HCT116 (cell line): Measurements from ENCODE around the gene SAMD4A. TPM values are rescaled to one million over a fixed set of nuclear protein-coding genes. Genes with fewer than 3 reads are reported as not detected.

Source experiments
- ATAC-seq: fragments of 200-7000 bp; cut with Tn5 transposase; 2 replicates; pipeline ENCODE4 v1.9.1; 2020; ENCODE audit warnings: mild to moderate bottlenecking, moderate library complexity
- BruUV-seq: library from RNA; stranded (reverse); fragments of 400-500 nt; replicated peaks from 2 replicates; lab custom pipeline; 2021; lab: Mats Ljungman, UMichigan
- CTCF ChIA-PET: fragments of 300-600 bp; sonication (Branson Sonifier 250); formaldehyde crosslinking; loops from one replicate; lab custom pipeline; 2021; ENCODE audit warnings: antibody characterized with exemption; lab: Charles Lee
- POLR2A ChIA-PET: fragments of 300-600, 350-600 bp; sonication (Branson Sonifier 250); formaldehyde crosslinking; loops from one replicate; lab custom pipeline; 2021; ENCODE audit warnings: antibody characterized with exemption; lab: Charles Lee
- RAD21 ChIA-PET, 2 experiments: fragments of 300-600 bp; sonication (Branson Sonifier 250); formaldehyde crosslinking; loops; one replicate each; lab custom pipeline; 2023; ENCODE audit warnings: low total read pairs in 2 of 2; ENCODE audit not compliant: uncharacterized antibody in 2 of 2, unreplicated experiment in 2 of 2, low non-redundant PET in 1 of 2; lab: Charles Lee
- DNase-seq: peaks from one replicate; pipeline ENCODE4 v3.0.0-alpha.2; 2010; ENCODE audit warnings: low read depth, low spot score
- H2AFZ ChIP-seq: fragments of 200-600 bp; shearing (Covaris generic), sonication (generic); 2 replicates; pipeline ENCODE4 v1.6.1; 2017; ENCODE audit warnings: low read depth, mixed run types, mixed read lengths, antibody characterized with exemption, low read length; ENCODE audit not compliant: poor library complexity, severe bottlenecking
- H3K27ac ChIP-seq: 2 replicates; pipeline ENCODE4 v1.5.1; 2012; ENCODE audit warnings: low read depth, low read length
- H3K27me3 ChIP-seq: fragments of 200-600 bp; sonication (generic); 2 replicates; pipeline ENCODE4 v1.6.1; 2016; ENCODE audit warnings: mixed run types, low read length, mixed read lengths; ENCODE audit not compliant: insufficient read depth
- H3K36me3 ChIP-seq, 2 experiments: fragments of 200-500 bp in 1 of 2; fragments of 200-600 bp in 1 of 2; sonication (Bioruptor generic) in 1 of 2; sonication (generic) in 1 of 2; 2 replicates each; pipeline versions ENCODE4 v1.5.1 to v1.6.1; 2014 to 2016; ENCODE audit warnings: low read length in 2 of 2, inconsistent platforms in 1 of 2, mixed read lengths in 1 of 2, mixed run types in 1 of 2; ENCODE audit not compliant: insufficient read depth in 2 of 2, control insufficient read depth in 1 of 2
- H3K4me1 ChIP-seq, 2 experiments: fragments of 200-600 bp in 1 of 2; sonication (generic) in 1 of 2; 2 replicates each; pipeline versions ENCODE4 v1.5.1 to v1.6.1; 2012 to 2017; ENCODE audit warnings: low read length in 2 of 2, inconsistent platforms in 1 of 2, mild to moderate bottlenecking in 1 of 2, mixed read lengths in 1 of 2, mixed run types in 1 of 2, moderate library complexity in 1 of 2; ENCODE audit not compliant: insufficient read depth in 2 of 2, control insufficient read depth in 1 of 2
- H3K4me2 ChIP-seq: fragments of 200-600 bp; sonication (generic); 2 replicates; pipeline ENCODE4 v1.6.1; 2017; ENCODE audit warnings: mixed run types, low read length, mixed read lengths
- H3K4me3 ChIP-seq, 2 experiments: fragments of 200-600 bp in 1 of 2; sonication (generic) in 1 of 2; replicated peaks in 1 of 2; 2 replicates each; pipeline ENCODE4 v1.5.1; 2011 to 2016; ENCODE audit warnings: low read length in 2 of 2, control low read depth in 1 of 2, low read depth in 1 of 2, mild to moderate bottlenecking in 1 of 2, mixed read lengths in 1 of 2, mixed run types in 1 of 2
- H3K79me2 ChIP-seq: fragments of 200-600 bp; sonication (generic); 2 replicates; pipeline ENCODE4 v1.6.1; 2017; ENCODE audit warnings: mild to moderate bottlenecking, mixed run types, low read length, moderate library complexity, mixed read lengths; ENCODE audit not compliant: insufficient read depth
- H3K9ac ChIP-seq: fragments of 200-600 bp; sonication (generic); 2 replicates; pipeline ENCODE4 v1.6.1; 2016; ENCODE audit warnings: low read length, mixed read lengths
- H3K9me2 ChIP-seq: fragments of 200-600 bp; sonication (generic), shearing (Covaris generic); 2 replicates; pipeline ENCODE4 v1.6.1; 2017; ENCODE audit warnings: mixed run types, mild to moderate bottlenecking, moderate library complexity; ENCODE audit not compliant: insufficient read depth
- H3K9me3 ChIP-seq, 2 experiments: fragments of 200-500 bp in 1 of 2; fragments of 200-600 bp in 1 of 2; sonication (Bioruptor generic) in 1 of 2; sonication (generic) in 1 of 2; 2 replicates each; pipeline ENCODE4 v1.6.1; 2014 to 2017; ENCODE audit warnings: low read length in 2 of 2, mixed read lengths in 2 of 2, inconsistent platforms in 1 of 2, low read depth in 1 of 2, mild to moderate bottlenecking in 1 of 2, mixed run types in 1 of 2, moderate library complexity in 1 of 2; ENCODE audit not compliant: control insufficient read depth in 1 of 2, insufficient read depth in 1 of 2
- H4K20me1 ChIP-seq: fragments of 200-600 bp; sonication (generic), shearing (Covaris generic); 2 replicates; pipeline ENCODE4 v1.6.1; 2017; ENCODE audit warnings: mixed run types, mild to moderate bottlenecking, moderate library complexity; ENCODE audit not compliant: insufficient read depth
- EGR1 ChIP-seq: IDR thresholded peaks from 2 replicates; pipeline ENCODE4 v1.6.1; 2012; ENCODE audit warnings: low read depth
- EZH2 ChIP-seq: fragments of 200-600 bp; sonication (generic); IDR thresholded peaks from 2 replicates; pipeline ENCODE4 v1.6.1; 2017; ENCODE audit warnings: antibody characterized with exemption, mixed run types
- POLR2A ChIP-seq: IDR thresholded peaks from 2 replicates; pipeline ENCODE4 v1.7.0; 2011; ENCODE audit warnings: borderline replicate concordance; ENCODE audit not compliant: insufficient read depth, insufficient read length; ENCODE audit errors: extremely low read depth
- RAD21 ChIP-seq: IDR thresholded peaks from 2 replicates; pipeline ENCODE4 v1.6.1; 2012; ENCODE audit warnings: low read depth, mild to moderate bottlenecking
- intact Hi-C: fragments of 100-400 bp; cut with micrococcal nuclease; formaldehyde crosslinking; loops from 2 replicates; pipeline ENCODE4 v1.10.0; 2022
- total RNA-seq: library from RNA; stranded (reverse); gene quantifications from one replicate; pipeline ENCODE4 v1.2.1, GENCODE V29; 2021; ENCODE audit not compliant: unreplicated experiment
- TF ChIP-seq, protein P1 (sequence below): IDR thresholded peaks from 2 replicates; pipeline ENCODE4 v1.6.1; 2012; ENCODE audit warnings: low read depth
- TF ChIP-seq, protein P2 (sequence below), 3 experiments: fragments of 200-600 bp in 1 of 3; sonication (generic) in 1 of 3; IDR thresholded peaks in 2 of 3; conservative IDR thresholded peaks in 1 of 3; 2 replicates each; pipeline ENCODE4 v1.5.1; 2012 to 2017; ENCODE audit warnings: low read depth in 2 of 3, low read length in 2 of 3, antibody characterized with exemption in 1 of 3, borderline replicate concordance in 1 of 3, control low read depth in 1 of 3, mild to moderate bottlenecking in 1 of 3, mixed read lengths in 1 of 3, mixed run types in 1 of 3, moderate library complexity in 1 of 3; ENCODE audit not compliant: insufficient read depth in 1 of 3

Gene SAMD4A
- total RNA-seq, 1 experiment from 2014 or later: 9.0 TPM

DNA sequence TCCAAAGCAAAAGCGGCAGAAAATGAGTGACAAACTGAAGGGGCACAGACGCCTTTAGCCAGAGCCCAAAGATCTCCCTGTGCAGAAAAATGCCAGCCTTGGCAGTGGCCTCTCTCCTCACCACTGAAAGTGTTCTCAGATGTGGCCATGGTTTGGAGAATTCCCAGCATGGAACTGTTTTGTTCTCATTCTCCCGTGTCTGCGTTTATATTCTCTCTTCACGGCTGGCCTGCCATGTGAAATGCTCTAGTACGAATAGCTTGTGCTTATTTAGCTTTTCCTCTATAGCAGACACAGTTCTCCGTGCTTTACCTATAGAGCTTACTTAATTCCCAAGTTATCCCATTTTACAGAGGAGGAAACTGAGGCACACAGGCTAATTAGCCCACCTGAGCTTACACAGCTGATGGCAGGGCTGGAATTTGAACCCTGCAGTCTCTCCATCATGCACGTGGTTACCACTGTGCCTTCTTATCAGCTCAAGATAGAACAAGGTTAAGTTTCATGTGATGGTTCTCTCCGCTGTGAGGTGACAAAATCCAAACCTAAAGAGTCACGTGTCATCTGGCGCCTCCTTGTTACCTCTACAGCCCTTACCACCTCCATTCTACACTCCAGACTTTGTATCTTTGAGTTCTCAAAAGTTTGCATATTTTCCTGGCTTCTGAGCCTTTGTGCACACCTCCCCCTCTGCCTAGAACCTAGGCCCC lies 194.1 kb downstream of the SAMD4A start:
- no peaks in the 10 kb centered on the region for H4K20me1 ChIP-seq
- no peaks in the 10 kb centered on the region for H3K27me3 ChIP-seq
- ChIA-PET CTCF (no interaction called here), POLR2A (no interaction called here), RAD21 (no interaction called here)
- intact Hi-C loops: no loop called here
- no peaks in the 10 kb centered on the region for H3K9me2 ChIP-seq
- H3K4me2 ChIP-seq: no peak overlapping the region
- H3K9me3 ChIP-seq: no peaks in the 10 kb centered on the region
- H2AFZ ChIP-seq: no peak overlapping the region
- H3K4me1 ChIP-seq: no peaks in the 10 kb centered on the region
- H3K4me3 ChIP-seq: no peak overlapping the region
- DNase-seq (no peak), ATAC-seq (no peak)
- BruUV-seq: no TSS peak
- no peaks in the 10 kb centered on the region for H3K36me3 ChIP-seq
- no peak overlapping the region for H3K9ac ChIP-seq
- TF ChIP-seq, protein P1, sequence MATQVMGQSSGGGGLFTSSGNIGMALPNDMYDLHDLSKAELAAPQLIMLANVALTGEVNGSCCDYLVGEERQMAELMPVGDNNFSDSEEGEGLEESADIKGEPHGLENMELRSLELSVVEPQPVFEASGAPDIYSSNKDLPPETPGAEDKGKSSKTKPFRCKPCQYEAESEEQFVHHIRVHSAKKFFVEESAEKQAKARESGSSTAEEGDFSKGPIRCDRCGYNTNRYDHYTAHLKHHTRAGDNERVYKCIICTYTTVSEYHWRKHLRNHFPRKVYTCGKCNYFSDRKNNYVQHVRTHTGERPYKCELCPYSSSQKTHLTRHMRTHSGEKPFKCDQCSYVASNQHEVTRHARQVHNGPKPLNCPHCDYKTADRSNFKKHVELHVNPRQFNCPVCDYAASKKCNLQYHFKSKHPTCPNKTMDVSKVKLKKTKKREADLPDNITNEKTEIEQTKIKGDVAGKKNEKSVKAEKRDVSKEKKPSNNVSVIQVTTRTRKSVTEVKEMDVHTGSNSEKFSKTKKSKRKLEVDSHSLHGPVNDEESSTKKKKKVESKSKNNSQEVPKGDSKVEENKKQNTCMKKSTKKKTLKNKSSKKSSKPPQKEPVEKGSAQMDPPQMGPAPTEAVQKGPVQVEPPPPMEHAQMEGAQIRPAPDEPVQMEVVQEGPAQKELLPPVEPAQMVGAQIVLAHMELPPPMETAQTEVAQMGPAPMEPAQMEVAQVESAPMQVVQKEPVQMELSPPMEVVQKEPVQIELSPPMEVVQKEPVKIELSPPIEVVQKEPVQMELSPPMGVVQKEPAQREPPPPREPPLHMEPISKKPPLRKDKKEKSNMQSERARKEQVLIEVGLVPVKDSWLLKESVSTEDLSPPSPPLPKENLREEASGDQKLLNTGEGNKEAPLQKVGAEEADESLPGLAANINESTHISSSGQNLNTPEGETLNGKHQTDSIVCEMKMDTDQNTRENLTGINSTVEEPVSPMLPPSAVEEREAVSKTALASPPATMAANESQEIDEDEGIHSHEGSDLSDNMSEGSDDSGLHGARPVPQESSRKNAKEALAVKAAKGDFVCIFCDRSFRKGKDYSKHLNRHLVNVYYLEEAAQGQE: no peak
- no peak for TF ChIP-seq EGR1
- TF ChIP-seq, protein P2, sequence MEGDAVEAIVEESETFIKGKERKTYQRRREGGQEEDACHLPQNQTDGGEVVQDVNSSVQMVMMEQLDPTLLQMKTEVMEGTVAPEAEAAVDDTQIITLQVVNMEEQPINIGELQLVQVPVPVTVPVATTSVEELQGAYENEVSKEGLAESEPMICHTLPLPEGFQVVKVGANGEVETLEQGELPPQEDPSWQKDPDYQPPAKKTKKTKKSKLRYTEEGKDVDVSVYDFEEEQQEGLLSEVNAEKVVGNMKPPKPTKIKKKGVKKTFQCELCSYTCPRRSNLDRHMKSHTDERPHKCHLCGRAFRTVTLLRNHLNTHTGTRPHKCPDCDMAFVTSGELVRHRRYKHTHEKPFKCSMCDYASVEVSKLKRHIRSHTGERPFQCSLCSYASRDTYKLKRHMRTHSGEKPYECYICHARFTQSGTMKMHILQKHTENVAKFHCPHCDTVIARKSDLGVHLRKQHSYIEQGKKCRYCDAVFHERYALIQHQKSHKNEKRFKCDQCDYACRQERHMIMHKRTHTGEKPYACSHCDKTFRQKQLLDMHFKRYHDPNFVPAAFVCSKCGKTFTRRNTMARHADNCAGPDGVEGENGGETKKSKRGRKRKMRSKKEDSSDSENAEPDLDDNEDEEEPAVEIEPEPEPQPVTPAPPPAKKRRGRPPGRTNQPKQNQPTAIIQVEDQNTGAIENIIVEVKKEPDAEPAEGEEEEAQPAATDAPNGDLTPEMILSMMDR (IDR thresholded peaks at IDR 0.05 in 2 of 3, conservative IDR thresholded peaks at IDR 0.05 in 1 of 3; ENCODE audit: borderline replicate concordance in 1 of 3, insufficient read depth in 1 of 3, low read depth in 2 of 3, low read length in 2 of 3): no peak
- no peak for TF ChIP-seq EZH2
- TF ChIP-seq POLR2A: no peak
- TF ChIP-seq RAD21: no peak
- H3K79me2 ChIP-seq: no peaks in the 10 kb centered on the region
- no peak overlapping the region for H3K27ac ChIP-seq
